CD4-positive, alpha-beta memory T cell (primary cell): Measurements from ENCODE around the gene DNAJC6. TPM values are rescaled to one million over a fixed set of nuclear protein-coding genes. Genes with fewer than 3 reads are reported as not detected.

ENCODE experiments used
- CTCF ChIA-PET: fragments of 350-600 bp; sonication (Branson Sonifier 250); formaldehyde crosslinking; loops from one replicate; lab custom pipeline; 2021; ENCODE audit warnings: inconsistent platforms; ENCODE audit not compliant: partially characterized antibody; lab: Charles Lee
- POLR2A ChIA-PET: fragments of 350-600 bp; sonication (Branson Sonifier 250); formaldehyde crosslinking; loops from one replicate; lab custom pipeline; 2021; ENCODE audit not compliant: partially characterized antibody; lab: Charles Lee
- DNase-seq, 5 donors: peaks; one replicate each; pipeline versions ENCODE4 v3.0.0 to v3.0.0-alpha.2; 2020 to 2022; ENCODE audit warnings: mixed read lengths in 1 of 5
- H3K27ac ChIP-seq: one replicate; pipeline ENCODE4 v1.7.0; 2013; ENCODE audit warnings: low read depth, low read length
- H3K27me3 ChIP-seq: 2 replicates; pipeline ENCODE4 v1.7.0; 2013; ENCODE audit warnings: mild to moderate bottlenecking, low read length, moderate library complexity; ENCODE audit not compliant: insufficient read depth
- H3K36me3 ChIP-seq: 2 replicates; pipeline ENCODE4 v1.7.0; 2013; ENCODE audit warnings: mild to moderate bottlenecking, low read length, moderate library complexity; ENCODE audit not compliant: insufficient read depth
- H3K4me1 ChIP-seq: 2 replicates; pipeline ENCODE4 v1.7.0; 2013; ENCODE audit warnings: mild to moderate bottlenecking, low read length, moderate library complexity; ENCODE audit not compliant: insufficient read depth
- H3K4me3 ChIP-seq, 2 donors: one replicate each; pipeline ENCODE4 v1.7.0; 2013; ENCODE audit warnings: low read length in 2 of 2, mild to moderate bottlenecking in 1 of 2
- H3K9me3 ChIP-seq, 2 donors: one replicate each; pipeline ENCODE4 v1.7.0; 2013; ENCODE audit warnings: low read length in 2 of 2, control low read depth in 1 of 2; ENCODE audit not compliant: control insufficient read depth in 1 of 2
- H3K27ac Mint-ChIP-seq, 7 donors: one replicate each; pipeline ENCODE4 v1.8.0; 2020 to 2021; ENCODE audit warnings: mixed read lengths in 7 of 7, mild to moderate bottlenecking in 6 of 7, inconsistent platforms in 3 of 7, moderate library complexity in 3 of 7
- H3K27me3 Mint-ChIP-seq, 2 donors: one replicate each; pipeline ENCODE4 v1.8.0; 2020 to 2021; ENCODE audit warnings: mixed read lengths in 2 of 2
- H3K36me3 Mint-ChIP-seq, 2 donors: one replicate each; pipeline ENCODE4 v1.8.0; 2020 to 2021; ENCODE audit warnings: mixed read lengths in 2 of 2, inconsistent platforms in 1 of 2, mild to moderate bottlenecking in 1 of 2
- H3K4me1 Mint-ChIP-seq, 4 donors: one replicate each; pipeline ENCODE4 v1.8.0; 2020 to 2021; ENCODE audit warnings: mixed read lengths in 4 of 4, mild to moderate bottlenecking in 1 of 4
- H3K4me3 Mint-ChIP-seq, 8 donors: one replicate each; pipeline ENCODE4 v1.8.0; 2020 to 2021; ENCODE audit warnings: mixed read lengths in 8 of 8, mild to moderate bottlenecking in 7 of 8, moderate library complexity in 6 of 8, inconsistent platforms in 3 of 8
- H3K9me3 Mint-ChIP-seq, 8 donors: one replicate each; pipeline ENCODE4 v1.8.0; 2020 to 2021; ENCODE audit warnings: mixed read lengths in 8 of 8, mild to moderate bottlenecking in 5 of 8, inconsistent platforms in 3 of 8, moderate library complexity in 1 of 8
- intact Hi-C: fragments of 100-400 bp; cut with micrococcal nuclease; formaldehyde crosslinking; loops from one replicate; pipeline ENCODE4 v1.15.1; 2023
- polyA plus RNA-seq, 2 donors: library from polyadenylated mRNA; unstranded; fragments of 300-500 nt; fragmentation: Illumina TruSeq; gene quantifications; one replicate each; pipeline ENCODE4 v1.2.3, GENCODE V29; 2021
- total RNA-seq, 2 experiments: library from RNA; stranded (reverse); gene quantifications; one replicate each; pipeline ENCODE4 v1.2.3, GENCODE V29; 2021

The DNAJC6 gene
- total and polyA plus RNA-seq, 4 experiments from 2014 or later = 0.35 to 4.3 (median 2.2) TPM

DNA sequence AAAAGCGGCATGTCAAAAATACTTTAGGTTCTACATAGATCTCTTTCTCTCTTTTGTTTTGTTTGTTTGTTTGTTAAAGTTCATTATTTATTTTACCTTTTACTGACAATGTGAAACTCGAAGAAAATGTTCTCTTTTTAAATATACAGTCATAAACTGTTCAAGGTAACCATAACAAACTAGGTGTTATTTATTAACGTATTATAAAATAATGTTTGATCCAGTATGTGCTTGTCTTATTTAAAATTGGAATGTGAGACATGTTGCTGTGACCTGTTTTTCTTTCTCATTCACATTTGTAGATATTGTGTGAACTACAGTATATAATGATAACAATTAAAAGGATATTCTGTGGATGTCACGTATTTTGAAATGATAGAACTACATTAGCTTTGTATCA is 105.2 kb downstream of the DNAJC6 start:
- Histone ChIP-seq H3K27me3 (no peaks in the 10 kb centered on the region), H3K36me3 (no peaks in the 10 kb centered on the region), H3K4me1 (peaks cover 8% of the 10 kb centered on the region), H3K9me3 (no peaks in the 10 kb centered on the region), H3K4me3 (no peak overlapping the region), H3K27ac (no peak overlapping the region)
- H3K9me3 Mint-ChIP-seq = peaks cover 0 to 6% (median 0%) of the 10 kb centered on the region in 8 donors
- H3K27ac Mint-ChIP-seq = no peak overlapping the region
- DNase-seq = no peak
- H3K4me1 Mint-ChIP-seq = peaks cover 5 to 10% (median 8%) of the 10 kb centered on the region in 4 donors
- H3K4me3 Mint-ChIP-seq = no peak overlapping the region
- CTCF ChIA-PET = interaction anchor here (0.9 kb wide), 1 partner anchor 10 kb away, joined by 3 read pairs; no protein-coding TSS in a partner anchor
- H3K36me3 Mint-ChIP-seq = peaks cover 0 to 5% of the 10 kb centered on the region in 2 donors
- peaks cover 0 to 2% of the 10 kb centered on the region in 2 donors for H3K27me3 Mint-ChIP-seq
- POLR2A ChIA-PET = no interaction called here
- intact Hi-C loops = no loop called here

DNA sequence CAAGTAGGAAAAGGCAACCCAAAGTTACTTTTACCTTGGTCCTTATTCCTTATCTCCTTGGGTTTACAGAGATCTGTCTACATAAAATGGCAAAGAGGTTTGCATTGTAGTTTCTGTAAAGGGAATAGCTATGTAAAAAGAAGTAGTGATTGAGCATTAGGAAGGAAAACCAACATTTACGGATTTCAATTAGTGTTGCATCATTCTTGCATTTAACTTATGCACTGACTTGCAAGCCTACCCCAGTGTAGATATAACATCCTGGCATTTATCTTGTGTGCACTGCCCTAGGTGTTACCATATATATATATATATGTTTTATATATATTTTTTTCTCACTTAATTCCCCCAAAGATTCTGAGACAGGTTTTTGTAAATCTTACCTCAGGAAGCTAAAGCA is 107.4 kb downstream of the DNAJC6 start:
- Mint-ChIP-seq H3K36me3 (peaks cover 0 to 4% of the 10 kb centered on the region in 2 donors), H3K27ac (no peak overlapping the region), H3K9me3 (no peaks in the 10 kb centered on the region), H3K4me3 (no peak overlapping the region), H3K27me3 (peaks cover 0 to 2% of the 10 kb centered on the region in 2 donors), H3K4me1 (peaks cover 8 to 18% (median 12%) of the 10 kb centered on the region in 4 donors)
- DNase-seq = no peak
- H3K4me1 ChIP-seq = peaks cover 19% of the 10 kb centered on the region
- H3K36me3 ChIP-seq = no peaks in the 10 kb centered on the region
- no peaks in the 10 kb centered on the region for H3K9me3 ChIP-seq
- ChIA-PET POLR2A (no interaction called here), CTCF (interaction anchor here (1.3 kb wide), 2 partner anchors 14 to 271 kb away, joined by 4 to 5 read pairs; no protein-coding TSS in a partner anchor)
- intact Hi-C loops = no loop called here
- H3K27ac ChIP-seq = no peak overlapping the region
- no peaks in the 10 kb centered on the region for H3K27me3 ChIP-seq
- H3K4me3 ChIP-seq = no peak overlapping the region

DNA sequence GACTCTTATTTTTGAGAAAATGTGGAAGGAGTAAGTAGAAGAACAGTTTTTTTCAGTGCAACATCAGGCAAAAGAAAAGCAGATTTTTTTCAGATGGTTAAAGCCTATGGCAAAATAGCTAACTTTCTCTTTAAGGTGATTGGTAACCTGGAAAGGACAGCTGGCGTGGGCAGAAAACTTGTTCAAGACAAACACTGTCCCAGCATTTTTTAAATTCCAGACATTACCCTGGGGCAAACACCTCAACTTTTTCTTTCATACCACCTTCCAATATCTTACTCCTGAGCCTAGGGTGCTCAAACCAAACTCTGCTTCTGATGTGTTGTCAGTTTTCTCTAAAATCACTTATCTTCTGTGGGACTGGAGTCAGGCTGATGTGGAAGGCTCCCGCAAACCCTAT is 108.4 kb downstream of the DNAJC6 start:
- peaks cover 29% of the 10 kb centered on the region for H3K4me1 ChIP-seq
- H3K4me1 Mint-ChIP-seq = peaks cover 8 to 18% (median 12%) of the 10 kb centered on the region in 4 donors
- H3K36me3 ChIP-seq = no peaks in the 10 kb centered on the region
- no peaks in the 10 kb centered on the region for H3K9me3 Mint-ChIP-seq
- intact Hi-C loops = no loop called here
- DNase-seq = no peak
- no peaks in the 10 kb centered on the region for H3K27me3 ChIP-seq
- H3K4me3 Mint-ChIP-seq = peak overlapping the region in 1 of 8 donors; percentile 18
- H3K27ac ChIP-seq = no peak overlapping the region
- no peak overlapping the region for H3K4me3 ChIP-seq
- H3K27me3 Mint-ChIP-seq = peaks cover 0 to 2% of the 10 kb centered on the region in 2 donors
- H3K27ac Mint-ChIP-seq = no peak overlapping the region
- ChIA-PET POLR2A (no interaction called here), CTCF (interaction anchor here (1.3 to 3.3 kb wide), 2 partner anchors 12 to 270 kb away, joined by 5 to 23 read pairs; no protein-coding TSS in a partner anchor)
- H3K9me3 ChIP-seq = no peaks in the 10 kb centered on the region
- peaks cover 0 to 4% of the 10 kb centered on the region in 2 donors for H3K36me3 Mint-ChIP-seq

DNA sequence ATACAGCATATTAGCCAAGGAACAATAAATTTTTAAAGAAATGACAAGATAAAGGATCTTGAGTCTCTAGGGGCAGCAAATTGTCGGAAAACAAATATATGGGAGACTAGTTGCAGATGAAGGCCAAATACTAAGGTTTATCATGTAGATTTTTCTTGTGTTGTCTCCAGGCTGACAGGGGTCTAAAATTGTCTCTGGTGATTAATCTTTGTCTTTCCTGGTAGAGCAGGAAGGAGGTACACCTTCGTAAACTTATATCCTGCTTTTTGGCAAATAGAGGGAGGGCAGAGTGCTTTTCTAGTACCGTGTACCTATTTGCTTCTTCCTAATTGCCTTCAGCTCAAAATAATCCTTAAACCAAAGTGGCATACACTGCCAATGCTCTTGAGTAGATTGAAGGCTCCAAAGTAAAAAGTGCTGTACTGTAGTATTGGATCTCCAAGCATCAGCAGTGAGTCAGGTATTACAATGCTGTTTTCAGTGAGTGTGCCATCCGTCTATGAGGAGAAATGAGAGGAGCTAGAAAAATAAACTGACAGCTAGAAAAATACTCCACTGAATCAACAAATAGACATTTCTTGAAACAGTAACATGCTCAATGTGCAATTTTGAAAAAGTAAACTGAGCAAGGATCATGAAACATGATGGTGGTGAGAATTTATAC is 109.3 kb downstream of the DNAJC6 start:
- POLR2A ChIA-PET = interaction anchor here (0.5 to 2.1 kb wide), 3 partner anchors 12 to 358 kb away, joined by 3 to 20 read pairs (median 10); no protein-coding TSS in a partner anchor
- DNase-seq = no peak
- Histone ChIP-seq H3K9me3 (no peaks in the 10 kb centered on the region), H3K27ac (no peak overlapping the region), H3K4me1 (peaks cover 34% of the 10 kb centered on the region), H3K36me3 (no peaks in the 10 kb centered on the region), H3K27me3 (no peaks in the 10 kb centered on the region), H3K4me3 (no peak overlapping the region)
- intact Hi-C loops = no loop called here
- CTCF ChIA-PET = interaction anchor here (1.0 to 3.3 kb wide), 3 partner anchors 8 to 1028 kb away, joined by 3 to 23 read pairs (median 3); no protein-coding TSS in a partner anchor
- Mint-ChIP-seq H3K9me3 (no peaks in the 10 kb centered on the region), H3K4me3 (peak overlapping the region in 4 of 8 donors; percentile 32 to 71 (median 66)), H3K27ac (peak overlapping the region in 2 of 7 donors; percentile 32 to 72), H3K36me3 (peaks cover 0 to 4% of the 10 kb centered on the region in 2 donors), H3K27me3 (peaks cover 0 to 2% of the 10 kb centered on the region in 2 donors), H3K4me1 (peaks cover 8 to 18% (median 12%) of the 10 kb centered on the region in 4 donors)

DNA sequence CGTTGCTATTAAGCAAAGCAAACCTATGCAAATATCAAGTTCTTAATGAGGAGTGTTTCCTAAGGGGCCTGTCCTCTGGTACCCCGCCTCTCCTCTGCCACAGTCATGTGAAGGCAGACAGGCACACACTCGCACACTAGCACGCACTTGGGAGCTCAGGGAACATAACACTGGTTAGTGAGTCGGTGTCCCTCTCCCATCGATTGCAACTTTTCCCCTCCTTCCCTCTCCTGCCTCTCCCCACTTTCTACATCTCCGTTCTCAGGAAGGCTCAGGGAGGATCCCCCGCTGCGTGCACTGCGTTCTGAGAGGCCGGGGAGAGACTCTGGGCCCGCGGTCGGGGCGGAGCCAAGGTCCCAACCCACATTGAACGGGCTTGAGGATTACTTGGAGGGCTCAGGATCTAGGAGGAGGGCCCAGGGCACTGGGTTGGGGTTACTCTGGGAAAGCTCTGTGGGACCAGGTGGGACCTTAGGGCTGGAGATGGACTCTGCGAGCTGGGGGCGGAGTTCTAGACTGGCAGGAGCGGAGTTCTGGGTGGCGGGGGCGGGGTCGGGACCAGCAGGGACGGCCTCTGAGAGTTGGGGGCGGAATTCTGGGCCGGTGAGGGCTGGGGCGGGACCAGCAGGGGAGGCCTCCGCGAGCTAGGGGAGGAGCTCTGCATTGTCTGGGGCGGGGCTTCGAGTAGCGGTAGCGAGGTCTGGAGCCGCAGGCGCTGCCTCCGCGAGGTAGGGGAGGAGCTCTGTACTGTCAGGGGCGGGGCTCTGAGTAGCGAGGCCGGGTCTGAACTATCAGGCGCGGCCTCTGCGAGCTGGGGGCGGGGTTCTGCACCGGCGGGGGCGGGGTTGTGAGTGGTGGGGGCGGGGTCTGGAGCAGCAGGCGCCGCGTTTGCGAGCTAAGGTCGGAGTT is 110.6 kb downstream of the DNAJC6 start:
- POLR2A ChIA-PET = interaction anchor here (0.5 to 2.1 kb wide), 11 partner anchors 11 to 1011 kb away, joined by 3 to 20 read pairs (median 4); no protein-coding TSS in a partner anchor
- Mint-ChIP-seq H3K27me3 (peaks cover 0 to 2% of the 10 kb centered on the region in 2 donors), H3K27ac (peak overlapping the region in 5 of 7 donors; percentile 91 to 96 (median 96))

DNA sequence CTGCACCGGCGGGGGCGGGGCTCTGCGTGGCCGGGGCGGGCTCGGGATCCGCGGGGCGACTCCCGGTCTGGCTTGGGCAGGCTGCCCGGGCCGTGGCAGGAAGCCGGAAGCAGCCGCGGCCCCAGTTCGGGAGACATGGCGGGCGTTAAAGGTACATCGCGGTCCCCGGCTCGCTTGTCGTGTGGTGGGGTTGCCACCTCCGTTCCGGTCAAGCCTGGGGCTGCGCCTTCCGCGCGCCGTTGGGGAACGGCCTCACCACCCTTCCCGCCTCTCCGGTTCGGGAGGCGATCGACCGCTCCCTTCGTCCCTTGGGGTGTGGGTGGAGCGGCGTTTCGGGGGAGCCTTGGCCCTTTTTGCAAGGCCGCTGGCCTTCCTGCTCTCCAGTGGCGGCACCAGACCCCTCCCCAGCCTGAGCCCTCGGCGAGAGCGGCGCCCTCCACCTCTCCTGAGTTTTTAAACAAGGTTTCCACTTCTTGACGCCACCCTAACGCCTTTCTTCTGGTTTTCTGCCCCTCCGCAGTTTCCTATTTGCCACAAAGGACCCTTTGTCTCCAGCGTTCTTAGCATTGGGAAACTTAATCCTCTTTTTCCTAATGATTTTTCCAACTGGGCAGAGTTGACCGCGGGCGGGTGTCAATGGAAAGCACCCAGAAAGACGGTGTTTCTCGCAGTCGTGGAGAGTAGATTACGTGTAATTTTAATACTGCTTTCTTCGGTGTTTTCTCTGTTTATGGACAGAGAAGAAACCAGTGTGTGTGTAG is 111.4 kb downstream of the DNAJC6 start, which contains the start of the genes LEPR and LEPROT:
LEPR (plus strand) TSS at position 79 of the 761 bp plus-strand sequence. CDS start 144,898 bp downstream, outside the sequence.
LEPROT (plus strand) TSS at position 79 of the 761 bp plus-strand sequence; CDS start at position 136, 57 bp downstream.
- Histone ChIP-seq H3K27me3 (no peaks in the 10 kb centered on the region), H3K36me3 (peaks cover 6% of the 10 kb centered on the region), H3K4me3 (peak within 1 kb of the TSS; percentile 76 to 79), H3K4me1 (peaks cover 38% of the 10 kb centered on the region), H3K27ac (peak within 1 kb of the TSS; percentile 82), H3K9me3 (no peaks in the 10 kb centered on the region)
- H3K4me1 Mint-ChIP-seq = peaks cover 10 to 29% (median 19%) of the 10 kb centered on the region in 4 donors
- CTCF ChIA-PET = interaction anchor here (0.8 to 3.3 kb wide), 7 partner anchors 9 to 1026 kb away, joined by 3 to 23 read pairs (median 3); no protein-coding TSS in a partner anchor
- intact Hi-C loops = loop anchor here (1.0 to 10.0 kb wide), 9 partner anchors 156 to 1898 kb away; partner anchors contain the start of genes EFCAB7, ITGB3BP, JAK1 and RAVER2
- H3K27ac Mint-ChIP-seq = peak within 1 kb of the TSS in 5 of 7 donors; percentile 91 to 96 (median 96)
- peaks cover 7 to 9% of the 10 kb centered on the region in 2 donors for H3K36me3 Mint-ChIP-seq
- H3K27me3 Mint-ChIP-seq = peaks cover 0 to 1% of the 10 kb centered on the region in 2 donors
- H3K4me3 Mint-ChIP-seq = peak within 1 kb of the TSS in 1 of 8 donors; percentile 94
- POLR2A ChIA-PET = interaction anchor here (0.5 to 2.1 kb wide), 11 partner anchors 10 to 1010 kb away, joined by 3 to 20 read pairs (median 4); no protein-coding TSS in a partner anchor
- H3K9me3 Mint-ChIP-seq = no peaks in the 10 kb centered on the region
- no peak for DNase-seq

More for the DNA sequence above, 110.6 kb downstream of the DNAJC6 start:
- H3K27me3 ChIP-seq = no peaks in the 10 kb centered on the region
- CTCF ChIA-PET = interaction anchor here (0.8 to 3.3 kb wide), 8 partner anchors 8 to 1026 kb away, joined by 3 to 23 read pairs (median 3); no protein-coding TSS in a partner anchor
- intact Hi-C loops = loop anchor here (1.0 to 10.0 kb wide), 9 partner anchors 155 to 1897 kb away; partner anchors contain the start of genes EFCAB7, ITGB3BP, JAK1 and RAVER2
- peak overlapping the region; percentile 82 for H3K27ac ChIP-seq
- H3K4me1 ChIP-seq = peaks cover 38% of the 10 kb centered on the region
- DNase-seq = peak; percentile 97 to 99 (median 98)
- H3K36me3 ChIP-seq = no peaks in the 10 kb centered on the region
- Mint-ChIP-seq H3K36me3 (peaks cover 0 to 4% of the 10 kb centered on the region in 2 donors), H3K9me3 (no peaks in the 10 kb centered on the region), H3K4me1 (peaks cover 10 to 27% (median 17%) of the 10 kb centered on the region in 4 donors), H3K4me3 (peak overlapping the region in 1 of 8 donors; percentile 94)
- H3K9me3 ChIP-seq = no peaks in the 10 kb centered on the region
- peak overlapping the region; percentile 76 to 79 for H3K4me3 ChIP-seq
